ENCODE results near the gene GFOD1.
"Not testable (repeated sequence)": the region's sequence is repeated elsewhere in the genome, so short reads cannot be mapped to it uniquely, and the experiment has no call there.

GFOD1 gene

DNA sequence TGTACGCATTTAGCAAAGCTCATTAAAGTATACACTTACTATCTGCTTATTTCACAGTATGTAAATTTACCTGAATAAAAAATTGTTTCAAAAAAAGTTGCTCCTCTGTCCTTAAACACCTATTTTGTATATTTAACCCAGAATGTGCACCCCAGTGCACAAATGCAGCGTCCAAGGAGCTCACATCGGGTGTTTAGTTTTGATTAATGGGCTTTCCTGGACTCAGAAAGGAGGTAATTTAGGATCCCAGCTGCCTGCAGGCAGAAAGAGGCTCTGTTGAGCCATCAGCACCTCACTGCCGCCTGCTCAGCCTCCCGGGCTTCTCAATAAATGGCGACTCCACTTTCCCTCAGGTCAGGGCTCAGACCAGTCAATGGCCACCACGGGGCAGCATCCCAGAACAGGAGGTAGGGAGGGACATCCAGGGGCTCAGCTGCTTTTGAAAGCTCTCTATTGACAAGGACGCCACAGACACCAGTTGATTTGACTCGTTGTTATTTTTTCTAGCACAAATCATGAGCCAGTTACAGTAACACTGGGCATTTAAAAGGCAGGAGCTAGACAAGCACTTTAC lies 88.9 kb downstream of the GFOD1 start:
- DNase-seq = no peak

DNA sequence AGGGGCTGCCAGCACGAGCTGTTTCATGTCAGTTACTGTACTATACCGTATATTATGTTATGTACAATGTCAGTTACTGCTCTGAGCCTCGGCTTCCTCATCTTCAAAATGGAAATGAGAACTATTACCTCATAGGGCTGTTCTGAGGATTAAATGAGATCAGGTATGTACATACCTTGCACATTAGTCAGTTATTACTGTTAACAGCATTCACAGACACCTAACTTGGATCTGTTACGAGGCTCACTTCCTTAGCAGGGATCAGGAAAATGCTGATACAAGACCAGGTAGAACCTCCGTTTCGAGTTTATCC lies 89.4 kb downstream of the GFOD1 start:
- DNase-seq = no peak

DNA sequence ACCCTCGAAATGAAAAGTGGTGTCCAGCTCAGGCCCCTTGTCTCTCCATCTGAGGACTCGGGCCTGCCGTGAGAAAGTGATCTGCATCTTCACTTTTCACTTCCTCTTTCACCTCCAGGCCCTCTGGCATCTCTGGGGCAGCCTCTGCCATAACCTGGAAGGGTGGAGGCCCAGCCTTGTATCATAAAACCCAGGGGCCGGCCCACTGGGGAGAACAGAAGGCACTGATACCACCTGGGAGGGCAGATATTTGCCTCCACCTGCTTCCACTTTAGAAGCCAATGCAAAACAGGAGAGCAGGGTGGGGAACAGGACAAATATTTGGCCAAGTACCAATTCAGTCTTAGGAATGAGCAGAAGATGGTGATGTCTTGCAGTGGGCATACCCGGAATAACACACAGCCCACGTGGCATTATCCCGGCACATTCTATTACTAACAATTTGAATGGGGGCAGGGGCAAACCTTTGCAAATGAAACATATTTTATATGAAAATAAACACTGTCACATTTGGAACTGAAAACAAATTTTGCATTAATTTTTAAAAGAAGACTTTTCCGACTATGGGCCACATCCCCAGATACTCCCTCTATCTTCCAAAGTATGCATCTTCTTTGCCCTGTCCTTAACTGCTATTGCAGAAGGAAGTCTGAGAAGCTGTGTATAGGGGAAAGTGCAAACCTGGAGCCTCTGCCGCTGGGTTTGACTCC lies 89.9 kb downstream of the GFOD1 start:
- DNase-seq = no peak

DNA sequence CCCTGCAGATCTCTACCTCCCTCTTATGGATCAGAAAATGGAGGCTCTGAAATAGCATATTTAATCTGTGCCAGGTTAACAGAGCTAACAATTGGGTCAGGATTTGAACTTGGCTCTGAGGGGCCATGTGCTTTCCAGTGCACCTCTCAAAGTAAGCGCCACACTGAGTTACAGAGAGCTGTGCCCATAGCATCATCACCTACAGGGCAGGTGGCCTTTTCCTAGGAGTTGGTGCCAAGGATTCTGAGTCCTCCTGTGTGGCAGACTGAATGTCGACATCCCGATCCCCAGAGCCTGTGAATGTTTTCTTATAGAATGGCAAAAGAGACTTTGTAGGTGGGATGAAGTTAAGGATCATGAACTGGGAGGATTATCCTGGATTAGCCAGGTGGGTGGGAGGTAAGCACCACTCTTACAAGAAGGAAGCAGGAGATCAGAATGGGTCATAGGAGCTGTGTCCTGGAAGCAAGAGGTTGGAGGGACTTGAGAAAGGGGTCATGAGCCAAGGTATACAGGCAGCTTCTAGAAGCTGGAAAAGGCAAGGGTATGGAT lies 91.1 kb downstream of the GFOD1 start:
- no peak for DNase-seq

DNA sequence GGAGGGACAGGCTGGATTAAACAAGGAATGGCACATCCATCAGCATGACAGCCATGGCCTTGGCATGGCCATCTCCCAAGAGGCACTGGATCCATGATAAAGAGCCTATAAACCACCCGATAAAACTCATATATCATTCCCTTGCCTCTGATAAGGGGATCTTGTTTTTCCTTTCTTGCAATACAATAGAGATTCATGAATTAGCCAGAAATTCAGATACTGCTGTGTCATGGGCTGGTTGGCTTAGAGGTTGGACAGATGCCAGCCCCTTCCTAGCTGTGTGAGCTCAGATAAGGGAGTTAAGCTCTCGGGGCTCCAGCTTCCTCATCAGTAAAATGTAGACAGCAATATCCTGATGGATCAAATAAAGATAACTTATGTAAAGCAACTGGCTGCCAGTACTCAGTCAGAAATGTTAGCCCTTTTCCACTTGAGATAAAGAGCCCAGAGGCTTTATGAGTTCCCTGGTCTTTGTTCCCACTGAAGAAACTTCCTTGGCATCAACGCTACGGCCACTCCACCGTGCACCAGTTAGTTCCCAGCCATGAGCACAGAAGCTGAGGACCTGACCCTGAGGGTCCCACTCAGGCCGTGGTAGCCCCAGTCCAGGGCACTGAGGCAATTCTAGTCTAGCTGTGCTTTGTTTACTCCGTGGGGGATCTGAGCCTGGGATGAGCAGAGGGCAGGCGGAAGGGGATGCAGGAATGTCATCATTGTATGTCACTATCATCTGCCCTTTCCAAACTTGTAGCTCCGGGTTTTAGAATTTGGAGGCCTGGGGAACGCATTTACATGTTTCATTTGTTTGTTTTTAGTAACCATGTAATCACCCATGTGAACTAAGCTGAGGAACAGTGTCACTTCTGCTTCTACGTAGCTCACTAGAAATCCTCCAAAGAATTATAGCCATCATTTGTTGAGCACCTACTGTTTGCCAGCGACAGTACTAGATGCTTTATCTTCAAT lies 91.8 kb downstream of the GFOD1 start:
- DNase-seq = no peak

DNA sequence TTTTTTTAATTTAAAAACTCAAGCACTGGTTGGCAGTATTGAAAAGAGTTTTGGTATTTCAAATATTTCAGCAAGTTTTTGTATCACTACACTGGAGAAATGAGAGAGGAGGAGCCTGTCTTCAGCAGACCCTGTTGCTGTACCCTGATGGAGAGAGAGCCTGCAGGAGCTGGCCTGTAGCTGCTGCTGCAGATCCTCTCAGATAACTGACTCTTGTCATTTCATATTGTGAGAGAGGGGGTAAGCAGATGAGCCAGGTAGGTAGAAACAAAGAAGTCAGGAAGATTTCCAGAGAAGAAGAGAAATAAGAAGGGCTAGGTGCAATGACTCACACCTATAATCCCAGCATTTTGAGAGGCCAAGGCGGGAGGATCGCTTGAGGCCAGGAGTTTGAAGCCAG lies 94.9 kb downstream of the GFOD1 start:
- no peak for DNase-seq

DNA sequence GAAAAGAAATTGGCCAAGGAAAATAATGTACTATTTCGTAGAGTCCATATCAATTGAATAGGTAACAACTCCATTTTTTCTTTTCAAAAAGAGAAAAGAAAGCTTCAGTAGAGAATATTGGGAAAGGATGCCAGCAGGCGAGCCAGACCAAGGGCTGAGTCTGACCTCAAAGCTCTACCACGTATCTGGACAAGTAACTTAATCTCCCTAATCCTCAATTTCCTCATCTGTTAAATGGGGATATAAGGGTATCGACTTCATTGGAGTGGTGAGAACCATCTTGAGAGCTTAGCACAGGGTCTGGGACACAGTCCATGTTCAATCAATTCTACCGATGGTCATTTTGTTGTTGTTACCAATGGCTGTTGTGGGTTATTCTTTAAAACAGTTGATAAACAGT lies 95.9 kb downstream of the GFOD1 start:
- DNase-seq = no peak

DNA sequence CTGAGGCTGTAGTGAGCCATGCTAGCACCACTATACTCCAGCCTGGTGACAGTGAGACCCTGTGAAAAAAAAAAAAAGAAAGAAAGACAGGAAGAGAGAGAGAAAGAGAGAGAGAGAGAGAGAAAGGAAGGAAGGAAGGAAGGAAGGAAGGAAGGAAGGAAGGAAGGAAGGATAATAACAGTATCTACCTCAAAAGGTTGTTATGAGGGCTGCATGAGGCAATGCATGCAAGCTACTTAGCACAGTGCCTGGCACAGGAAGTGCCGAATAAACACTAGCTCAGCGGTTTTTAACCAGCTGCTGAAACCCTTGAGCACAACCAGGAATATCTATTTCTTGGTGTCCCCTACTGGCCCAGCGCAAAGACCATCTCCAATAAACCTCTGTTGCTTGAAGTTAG lies 96.7 kb downstream of the GFOD1 start:
- DNase-seq = no peak

DNA sequence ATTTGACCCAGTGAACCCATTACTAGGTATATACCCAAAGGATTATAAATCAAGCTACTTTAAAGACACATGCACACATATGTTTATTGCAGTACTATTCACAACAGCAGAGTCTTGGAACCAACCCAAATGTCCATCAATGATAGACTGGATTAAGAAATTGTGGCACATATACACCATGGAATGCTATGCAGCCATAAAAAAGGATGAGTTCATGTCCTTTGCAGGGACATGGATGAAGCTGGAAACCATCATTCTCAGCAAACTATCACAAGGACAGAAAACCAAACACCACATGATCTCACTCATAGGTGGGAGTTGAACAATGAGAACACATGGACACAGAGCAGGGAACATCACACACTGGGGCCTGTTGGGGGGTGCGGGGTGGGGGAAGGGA lies 98.2 kb downstream of the GFOD1 start:
- DNase-seq = not testable (repeated sequence)

DNA sequence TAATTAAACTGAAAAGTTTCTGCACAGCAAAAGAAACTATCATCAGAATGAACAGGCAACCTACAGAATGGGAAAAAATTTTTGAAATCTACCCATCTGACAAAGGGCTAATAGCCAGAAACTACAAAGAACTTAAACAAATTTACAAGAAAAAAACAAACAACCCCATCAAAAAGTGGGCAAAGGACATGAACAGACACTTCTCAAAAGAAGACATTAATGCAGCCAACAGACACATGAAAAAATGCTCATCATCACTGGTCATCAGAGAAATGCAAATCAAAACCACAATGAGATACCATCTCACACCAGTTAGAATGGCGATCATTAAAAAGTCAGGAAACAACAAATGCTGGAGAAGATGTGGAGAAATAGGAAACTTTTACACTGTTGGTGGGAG lies 98.6 kb downstream of the GFOD1 start:
- not testable (repeated sequence) for DNase-seq

DNA sequence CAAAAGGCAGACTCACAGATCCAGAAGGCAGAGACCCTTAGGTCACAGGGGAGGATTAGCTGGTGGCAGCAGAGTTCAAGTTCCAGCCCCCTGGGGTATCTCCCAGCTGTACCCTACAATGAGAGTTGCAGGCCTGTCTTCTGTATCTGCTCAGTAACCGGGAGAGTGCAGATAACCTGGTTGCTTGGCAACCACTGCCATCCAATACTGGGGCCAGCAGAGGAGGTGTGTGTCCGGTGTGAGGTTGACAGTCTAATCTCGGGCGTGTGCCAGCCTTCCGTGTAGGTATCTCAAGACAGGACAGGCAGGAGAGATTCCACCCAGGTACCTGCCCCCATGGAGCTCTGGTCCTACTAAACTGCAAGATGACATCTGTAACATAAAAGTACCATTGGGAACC lies 102.4 kb downstream of the GFOD1 start:
- DNase-seq = no peak

DNA sequence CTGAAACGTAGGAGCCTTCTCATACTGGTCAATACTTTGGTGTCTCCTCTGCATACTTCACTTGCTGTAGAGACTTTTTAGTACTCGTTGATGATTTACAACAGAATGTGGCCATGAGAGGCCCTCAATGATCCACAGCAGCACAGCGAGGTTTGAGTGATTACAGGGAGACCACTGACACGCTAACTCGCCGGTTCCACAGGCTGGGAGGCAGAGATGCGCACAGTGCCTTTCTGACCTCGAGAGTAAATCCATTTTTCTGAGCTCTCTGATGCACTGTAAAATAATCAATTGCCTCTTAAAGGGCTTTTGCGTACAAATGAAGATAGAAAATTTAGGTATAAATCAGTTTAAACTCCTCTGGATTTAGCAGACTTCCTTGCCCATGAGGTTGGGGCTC lies 102.9 kb downstream of the GFOD1 start:
- DNase-seq = no peak

DNA sequence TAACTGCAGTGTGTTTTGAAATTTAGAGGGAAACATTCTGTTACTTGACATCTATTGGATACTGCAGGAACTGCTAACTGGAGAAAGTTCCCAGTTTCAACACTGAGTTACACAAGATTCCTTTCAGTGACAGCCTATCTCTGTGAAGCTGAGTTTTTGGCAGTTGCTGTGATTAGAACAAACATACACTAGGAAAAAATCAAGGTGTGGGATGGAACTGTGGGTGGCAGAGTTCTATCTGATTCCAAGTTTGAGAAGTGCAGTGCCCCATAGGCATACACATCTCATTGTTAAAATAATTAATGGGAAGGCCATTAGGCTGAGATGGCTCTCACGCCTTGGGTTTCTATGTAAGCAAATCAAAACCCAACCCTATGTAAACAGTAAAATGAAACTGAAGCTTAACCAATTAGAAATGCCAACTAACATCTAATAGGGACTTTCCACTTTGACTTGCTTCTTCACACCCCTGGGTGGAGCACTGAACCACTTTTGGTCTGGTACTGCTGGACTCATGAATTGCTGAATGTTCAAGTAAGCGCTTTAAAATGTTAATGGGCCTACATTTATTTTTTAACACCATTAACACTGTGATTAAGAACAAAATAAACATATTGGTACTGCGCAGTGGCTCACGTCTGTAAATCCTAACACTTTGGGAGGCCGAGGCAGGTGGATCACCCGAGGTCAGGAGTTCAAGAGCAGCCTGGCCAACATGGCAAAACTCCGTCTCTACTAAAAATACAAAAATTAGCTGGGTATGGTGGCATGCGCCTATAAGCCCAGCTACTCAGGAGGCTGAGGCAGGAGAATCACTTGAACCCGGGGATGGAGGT lies 103.9 kb downstream of the GFOD1 start:
- no peak for DNase-seq

DNA sequence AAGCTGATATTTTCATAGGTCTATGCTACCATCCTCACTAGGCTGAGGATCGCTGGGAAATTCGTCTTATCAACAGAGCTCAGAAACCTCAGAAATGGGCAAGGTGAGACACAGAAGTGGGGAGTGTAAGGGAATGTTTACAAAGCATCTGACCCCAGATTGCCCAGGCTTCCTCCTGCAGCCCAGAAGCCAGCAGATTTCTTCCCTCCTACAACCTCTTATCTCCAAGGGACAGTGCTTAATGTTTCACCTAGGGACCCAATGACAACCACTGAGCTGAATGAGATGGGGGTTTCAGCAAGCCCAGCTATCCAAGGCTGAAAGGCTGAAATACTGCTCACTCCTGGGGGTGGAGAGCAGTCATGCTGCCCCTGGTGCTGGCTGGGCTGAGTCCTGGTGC lies 106.6 kb downstream of the GFOD1 start:
- DNase-seq = no peak

DNA sequence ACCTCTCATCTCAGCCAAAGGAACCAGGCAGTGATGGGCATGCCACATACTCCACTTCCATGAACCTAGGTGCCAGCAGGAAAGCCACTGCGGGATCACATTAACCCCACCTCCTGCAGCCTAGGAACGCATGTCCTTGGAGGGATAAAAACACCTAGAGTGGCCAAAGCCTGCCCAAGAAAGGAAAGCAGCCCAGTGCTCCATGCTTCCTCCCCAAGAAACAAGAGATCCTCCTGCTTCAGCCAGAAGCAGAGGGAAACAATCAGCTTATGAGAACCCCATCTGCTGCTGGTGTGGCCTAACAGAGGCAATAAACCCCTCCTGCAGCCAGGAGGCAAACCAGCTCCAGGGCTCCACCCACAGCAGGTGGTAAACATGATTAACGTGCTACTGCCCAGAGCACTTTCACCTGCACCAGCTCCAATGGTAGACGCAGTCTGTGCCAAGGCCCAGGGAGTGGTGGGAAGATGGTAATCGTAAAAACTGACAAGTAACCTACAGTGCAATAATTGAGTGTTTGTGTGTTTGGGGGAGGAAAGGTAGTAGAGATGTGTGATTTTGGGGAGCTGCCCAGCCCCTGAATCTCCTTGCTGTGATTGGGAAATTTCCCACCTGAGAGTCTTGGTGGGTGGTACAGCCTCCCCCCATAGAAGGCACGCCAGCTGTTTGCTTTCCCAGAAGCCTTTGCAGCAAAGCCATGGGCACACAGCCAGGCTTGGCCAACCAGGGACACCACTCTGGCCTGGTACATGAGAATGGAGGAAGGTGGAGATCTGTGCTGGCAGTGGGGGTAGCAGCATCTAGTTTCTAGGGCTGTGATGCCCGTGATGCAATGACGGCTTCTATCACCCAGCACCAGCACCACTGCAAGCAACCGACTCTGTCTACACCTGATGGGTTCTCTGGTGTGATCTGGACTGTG lies 108.5 kb downstream of the GFOD1 start:
- no peak for DNase-seq

DNA sequence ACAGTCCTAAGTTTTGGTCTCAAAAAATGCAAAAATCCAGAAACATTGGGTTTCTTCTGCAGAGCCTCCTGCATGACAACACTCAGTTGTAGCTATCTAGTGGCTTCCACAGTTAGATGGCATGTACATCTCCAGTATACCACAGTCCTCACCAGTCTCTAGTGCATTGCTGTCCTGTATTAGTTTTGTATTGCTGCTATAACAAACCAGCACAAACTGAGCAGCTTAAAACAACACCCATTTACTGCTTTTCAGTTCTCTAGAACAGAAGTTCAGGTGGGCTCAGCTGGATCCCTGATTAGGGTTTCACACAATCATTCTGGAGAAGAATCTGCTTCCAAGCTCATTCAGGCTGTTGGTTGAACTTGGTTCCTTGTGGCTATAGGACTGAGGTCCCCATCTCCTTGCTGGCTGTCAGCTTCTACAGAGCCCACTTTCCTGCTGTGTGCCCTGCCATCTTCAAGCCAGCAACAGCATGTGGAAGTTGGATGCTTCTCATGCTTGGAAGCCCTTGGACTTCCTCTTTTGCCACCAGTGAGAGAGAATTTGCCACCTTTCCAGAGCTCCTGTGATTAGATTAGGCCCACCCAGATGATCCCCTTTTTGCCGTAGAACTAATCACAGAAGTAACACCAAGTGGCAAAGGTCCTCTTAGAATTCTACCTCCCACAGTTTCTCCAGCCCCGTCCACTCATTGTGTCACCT lies 110.2 kb downstream of the GFOD1 start:
- no peak for DNase-seq

DNA sequence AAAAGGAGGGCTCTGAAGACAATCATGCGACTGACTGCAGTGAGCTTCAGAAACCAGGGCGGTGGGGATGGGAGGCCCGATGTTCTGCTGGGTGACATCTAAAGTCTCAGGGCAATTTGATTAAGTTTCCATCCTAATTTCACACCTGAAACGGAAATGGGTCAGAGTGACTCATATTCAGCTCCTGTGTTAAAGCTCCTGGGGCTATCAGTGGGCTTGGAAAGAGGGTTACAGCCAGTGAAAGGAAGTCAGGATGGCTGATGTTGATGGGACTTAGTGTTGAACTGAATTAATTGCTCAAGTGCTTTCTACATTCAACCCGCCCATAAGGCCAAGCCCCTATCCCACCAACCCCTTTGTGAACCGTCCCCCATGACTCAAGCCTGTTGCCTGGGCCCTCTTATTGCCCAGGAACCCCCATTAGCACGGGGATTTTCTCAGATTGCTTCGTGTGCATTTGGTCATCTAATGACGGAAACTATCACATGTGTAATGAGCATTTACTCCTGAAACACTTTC lies 112.0 kb downstream of the GFOD1 start:
- no peak for DNase-seq

DNA sequence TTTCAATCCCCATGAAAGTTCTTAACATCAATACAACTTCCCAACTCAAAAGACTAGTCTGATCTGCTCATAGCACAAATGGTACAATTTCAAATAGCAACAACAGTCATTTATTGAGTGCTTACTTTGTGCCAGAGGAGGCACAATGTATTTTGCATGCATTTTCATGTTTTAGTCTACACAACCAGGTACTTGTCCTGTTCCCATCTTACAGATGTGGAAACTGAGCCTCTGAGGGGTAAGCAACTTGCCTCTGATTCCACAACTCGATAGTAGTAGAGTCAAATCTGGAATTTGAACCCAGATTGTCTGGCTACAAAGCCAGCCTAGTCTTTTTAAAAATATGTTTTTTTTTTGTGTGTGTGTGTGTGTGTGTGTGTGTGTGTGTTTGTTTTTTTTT lies 113.5 kb downstream of the GFOD1 start:
- no peak for DNase-seq

DNA sequence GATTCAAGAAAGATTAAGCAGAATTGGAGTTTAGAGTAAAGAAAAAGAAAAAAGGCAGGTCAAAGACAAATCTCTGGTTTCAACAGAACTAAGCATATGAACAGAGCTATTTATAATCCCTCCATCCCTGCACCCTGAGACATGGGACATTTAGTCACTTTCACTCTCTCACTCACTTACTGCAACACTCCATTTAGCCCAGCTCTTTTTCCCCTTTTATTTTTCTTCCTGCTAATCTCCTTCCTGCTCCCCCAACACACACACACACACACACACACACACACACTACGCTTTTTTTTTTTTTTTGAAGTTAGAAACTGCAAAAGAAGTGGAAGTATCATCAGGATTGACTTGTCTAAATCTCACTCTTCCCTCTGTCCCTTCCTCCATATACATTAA lies 113.9 kb downstream of the GFOD1 start:
- DNase-seq = no peak

DNA sequence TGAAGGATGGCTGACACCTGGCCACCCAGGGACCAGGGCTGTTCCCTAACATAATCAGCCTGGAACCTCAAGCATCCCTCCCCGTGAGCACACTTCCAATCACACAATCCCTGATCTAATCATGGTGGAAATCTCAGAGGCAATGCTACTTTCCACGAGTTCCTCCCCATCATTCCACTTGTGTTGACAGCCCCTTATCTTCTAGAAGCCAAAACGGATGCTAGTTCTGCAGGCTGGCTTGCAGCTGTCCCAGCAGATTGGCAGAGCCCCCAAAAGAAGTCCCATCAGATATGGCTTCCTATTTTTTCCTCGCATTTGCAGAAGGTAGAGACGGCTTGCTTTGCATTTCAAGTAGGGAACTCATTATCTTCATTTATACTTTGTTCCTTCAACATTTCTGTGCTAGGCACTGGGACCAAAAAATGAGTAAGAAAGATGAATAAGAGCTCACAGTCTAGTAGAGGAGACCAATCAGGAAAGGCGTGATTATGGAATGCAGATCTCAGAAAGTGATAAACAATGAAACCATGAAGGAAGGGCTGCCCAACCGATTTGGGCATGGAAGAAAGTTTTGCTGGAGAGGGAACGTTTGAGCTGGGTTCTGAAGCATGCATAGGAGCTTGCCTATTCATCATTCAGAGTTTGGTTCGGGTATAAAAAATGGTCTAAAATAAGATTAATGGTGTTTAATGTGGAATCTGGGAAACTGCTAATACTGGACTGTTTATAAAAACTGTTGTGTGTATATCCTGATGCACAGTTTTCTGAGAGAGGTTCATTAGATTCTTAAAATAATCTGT lies 114.5 kb downstream of the GFOD1 start:
- DNase-seq = no peak
